Heart right ventricle (tissue), 16 donors: ENCODE results near the gene BLNK. TPM values are rescaled to one million over a fixed set of nuclear protein-coding genes. Genes with fewer than 3 reads are reported as not detected.

Source experiments
- ATAC-seq, 8 donors: fragments of 200-7000 bp; cut with Tn5 transposase; one replicate each; pipeline ENCODE4 v1.9.1; 2020; ENCODE audit warnings: mild to moderate bottlenecking in 8 of 8, moderate library complexity in 8 of 8, moderate number of reproducible peaks in 1 of 8
- DNase-seq, 2 donors: peaks; one replicate each; pipeline ENCODE4 v3.0.0-alpha.2; 2020
- H3K27ac ChIP-seq, 10 donors: fragments of 200-600 bp; sonication (generic) in 2 of 10; one replicate each; pipeline versions ENCODE4 v1.5.0 to v1.8.0; 2020 to 2022; ENCODE audit warnings: mild to moderate bottlenecking in 3 of 10
- H3K27me3 ChIP-seq, 7 donors: fragments of 200-600 bp; one replicate each; pipeline ENCODE4 v1.8.0; 2021 to 2022; ENCODE audit warnings: mild to moderate bottlenecking in 2 of 7
- H3K36me3 ChIP-seq, 9 donors: fragments of 200-600 bp; sonication (generic) in 1 of 9; one replicate each; pipeline versions ENCODE4 v1.5.0 to v1.8.0; 2020 to 2022; ENCODE audit warnings: mild to moderate bottlenecking in 2 of 9
- H3K4me1 ChIP-seq, 9 donors: fragments of 200-600 bp; sonication (generic) in 1 of 9; one replicate each; pipeline versions ENCODE4 v1.5.0 to v1.8.0; 2020 to 2022; ENCODE audit warnings: mild to moderate bottlenecking in 4 of 9
- H3K4me3 ChIP-seq, 10 donors: fragments of 200-600 bp; sonication (generic) in 2 of 10; one replicate each; pipeline versions ENCODE4 v1.5.0 to v1.8.0; 2020 to 2022; ENCODE audit warnings: mild to moderate bottlenecking in 7 of 10, moderate library complexity in 2 of 10
- H3K9me3 ChIP-seq, 11 donors: fragments of 200-600 bp in 10 of 11; sonication (generic) in 2 of 11; one replicate each; pipeline versions ENCODE4 v1.5.0 to v1.8.0; 2013 to 2022; ENCODE audit warnings: mild to moderate bottlenecking in 2 of 11, control low read depth in 1 of 11, moderate library complexity in 1 of 11
- WGBS, 2 donors: extraction: QIAGEN DNeasy Blood & Tissue Kit; methylation state at CpG; one replicate each; pipeline ENCODE4 v1.1.7; 2013; ENCODE audit warnings: inconsistent platforms in 1 of 2; 5-methylcytosine and 5-hydroxymethylcytosine counted together
- intact Hi-C, 10 donors: fragments of 100-400 bp; cut with DNase I; formaldehyde crosslinking; loops; one replicate each; pipeline versions ENCODE4 v1.11.1 to v1.14.2; 2022
- polyA plus RNA-seq, 2 donors: library from polyadenylated mRNA; stranded (reverse); fragments of 200-250 nt; gene quantifications; one replicate each; pipeline ENCODE4 v1.2.3, GENCODE V29; 2013
- total RNA-seq, 10 donors: library from RNA; stranded (reverse); fragmentation: NEBNext Ultra II Directional in 3 of 10; extraction: Animal tissue kit (Norgen Biotek cat#: 25700) in 3 of 10; gene quantifications; one replicate each; pipeline versions ENCODE4 v1.2.1 to v1.2.4, GENCODE V29; 2021 to 2023
- TF ChIP-seq, protein P1 (sequence below), 9 donors: fragments of 200-600 bp; sonication (generic) in 2 of 9; IDR thresholded peaks; one replicate each; pipeline versions ENCODE4 v1.5.0 to v1.8.0; 2021 to 2022; ENCODE audit warnings: antibody characterized with exemption in 9 of 9, mild to moderate bottlenecking in 5 of 9, moderate library complexity in 1 of 9
- donor health status: Arrhythmogenic right ventricular cardiomyopathy.
- donor health status: ischemic (EF 13 %, LVEDD 7.1; RV severe dilation, severe dysfunction).
- donor health status: healthy with polysubstance abuse.
- donor health status: DM: no; HTN: yes; CAD: no.
- donor health status: DM: no; HTN: no; CAD: no.
- donor health status: ischemic (EF 25% LVEDD 6.9; RV normal size, moderate dysfunction).
- donor health status: ischemic (EF 25% LVEDD 5.7; RV mildly dilated, moderate dysfunction).
- donor health status: healthy.
- donor health status: DM: yes; HTN: yes; CAD: no.
- donor health status: Ischemic cardiomyopathy.
- donor health status: ischemic (EF 35%, LVEDD 5.7; RV mildly dilated, moderate dysfunction).
- donor health status: nonischemic (EF 11% LVEDD 7.7; RV severe dilation, severe dysfunction).
- donor health status: DM: yes; HTN: yes; CAD: no.
- donor health status: PGD.
- donor health status: ischemic (EF 29% LVEDD 5.4; RV normal size, mild dysfunction).
- donor health status: nonischemic (EF 23%, LVEDD 6.1; RV moderate dilation, normal function).

BLNK gene
- total and polyA plus RNA-seq, 12 donors = 0.25 to 4.4 (median 0.65) TPM

GRCh38 chr10:96227206-96227605 lies 44.2 kb downstream of the BLNK start:
- Histone ChIP-seq H3K27ac (no peak overlapping the region), H3K27me3 (peaks cover 0 to 42% (median 3%) of the 10 kb centered on the region in 7 donors), H3K4me1 (no peaks in the 10 kb centered on the region), H3K36me3 (peaks cover 0 to 3% (median 0%) of the 10 kb centered on the region in 9 donors), H3K4me3 (no peak overlapping the region), H3K9me3 (no peaks in the 10 kb centered on the region)
- ATAC-seq (no peak), DNase-seq (no peak)
- 80 to 83% methylated on average over 19 of the region's 19 CpGs for WGBS, 2 donors
- intact Hi-C loops = no loop called here
- TF ChIP-seq, protein P1, sequence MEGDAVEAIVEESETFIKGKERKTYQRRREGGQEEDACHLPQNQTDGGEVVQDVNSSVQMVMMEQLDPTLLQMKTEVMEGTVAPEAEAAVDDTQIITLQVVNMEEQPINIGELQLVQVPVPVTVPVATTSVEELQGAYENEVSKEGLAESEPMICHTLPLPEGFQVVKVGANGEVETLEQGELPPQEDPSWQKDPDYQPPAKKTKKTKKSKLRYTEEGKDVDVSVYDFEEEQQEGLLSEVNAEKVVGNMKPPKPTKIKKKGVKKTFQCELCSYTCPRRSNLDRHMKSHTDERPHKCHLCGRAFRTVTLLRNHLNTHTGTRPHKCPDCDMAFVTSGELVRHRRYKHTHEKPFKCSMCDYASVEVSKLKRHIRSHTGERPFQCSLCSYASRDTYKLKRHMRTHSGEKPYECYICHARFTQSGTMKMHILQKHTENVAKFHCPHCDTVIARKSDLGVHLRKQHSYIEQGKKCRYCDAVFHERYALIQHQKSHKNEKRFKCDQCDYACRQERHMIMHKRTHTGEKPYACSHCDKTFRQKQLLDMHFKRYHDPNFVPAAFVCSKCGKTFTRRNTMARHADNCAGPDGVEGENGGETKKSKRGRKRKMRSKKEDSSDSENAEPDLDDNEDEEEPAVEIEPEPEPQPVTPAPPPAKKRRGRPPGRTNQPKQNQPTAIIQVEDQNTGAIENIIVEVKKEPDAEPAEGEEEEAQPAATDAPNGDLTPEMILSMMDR (IDR thresholded peaks at IDR 0.05) = no peak

DNA sequence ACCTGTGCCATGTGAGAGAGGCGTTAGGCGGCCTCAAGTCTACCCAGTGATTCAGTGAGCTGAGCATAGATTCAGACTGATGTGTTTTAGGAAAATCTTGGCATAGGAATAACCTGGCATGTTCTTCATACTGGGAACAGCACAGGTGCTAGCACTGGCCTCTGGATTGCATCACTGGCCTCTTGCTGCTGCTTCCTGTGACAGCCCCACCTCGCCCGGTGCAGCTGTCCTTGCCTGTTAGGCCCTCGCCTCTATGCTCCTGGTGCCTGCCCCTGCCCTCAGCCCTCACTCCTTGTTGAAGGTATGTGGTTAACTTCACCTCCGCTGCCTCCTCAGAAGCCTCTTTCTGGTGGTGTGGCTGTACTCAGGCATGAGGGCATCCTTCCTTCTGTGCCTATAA lies 46.2 kb downstream of the BLNK start:
- Histone ChIP-seq H3K27ac (no peak overlapping the region), H3K4me1 (no peaks in the 10 kb centered on the region), H3K27me3 (peaks cover 0 to 35% (median 4%) of the 10 kb centered on the region in 7 donors), H3K4me3 (no peak overlapping the region), H3K36me3 (peaks cover 0 to 3% (median 0%) of the 10 kb centered on the region in 9 donors), H3K9me3 (no peaks in the 10 kb centered on the region)
- intact Hi-C loops = no loop called here
- TF ChIP-seq, protein P1 (IDR thresholded peaks at IDR 0.05) = no peak
- WGBS, 2 donors = 87 to 89% methylated on average over 6 of the region's 6 CpGs
- ATAC-seq (no peak), DNase-seq (no peak)

DNA sequence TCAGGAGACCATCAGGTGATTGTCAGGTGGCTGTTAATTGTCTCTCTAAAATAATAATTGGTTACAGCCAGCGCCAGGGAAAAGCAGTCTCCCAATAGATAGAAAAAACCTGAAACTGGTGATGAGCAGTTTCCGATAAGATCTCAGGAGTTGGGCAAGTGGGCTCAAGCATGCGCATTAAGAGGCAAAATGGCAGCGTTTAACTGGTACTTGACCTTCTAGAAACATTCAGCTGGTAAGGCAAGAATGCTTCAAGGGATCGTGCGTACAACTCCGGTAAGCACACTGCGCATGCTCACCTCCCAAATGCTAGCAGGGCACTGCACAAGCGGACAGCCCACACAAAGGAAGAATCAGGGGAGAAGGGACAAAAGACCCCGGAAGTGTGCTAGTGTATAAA lies 48.5 kb downstream of the BLNK start:
- intact Hi-C loops = no loop called here
- peaks cover 0 to 48% (median 4%) of the 10 kb centered on the region in 7 donors for H3K27me3 ChIP-seq
- ATAC-seq (no peak), DNase-seq (no peak)
- WGBS, 2 donors = 90% methylated on average over 10 of the region's 10 CpGs
- TF ChIP-seq, protein P1 (IDR thresholded peaks at IDR 0.05) = no peak
- H3K27ac ChIP-seq = no peak overlapping the region
- peaks cover 0 to 3% (median 0%) of the 10 kb centered on the region in 9 donors for H3K4me1 ChIP-seq
- no peaks in the 10 kb centered on the region for H3K9me3 ChIP-seq
- no peak overlapping the region for H3K4me3 ChIP-seq
- peaks cover 0 to 3% (median 0%) of the 10 kb centered on the region in 9 donors for H3K36me3 ChIP-seq

DNA sequence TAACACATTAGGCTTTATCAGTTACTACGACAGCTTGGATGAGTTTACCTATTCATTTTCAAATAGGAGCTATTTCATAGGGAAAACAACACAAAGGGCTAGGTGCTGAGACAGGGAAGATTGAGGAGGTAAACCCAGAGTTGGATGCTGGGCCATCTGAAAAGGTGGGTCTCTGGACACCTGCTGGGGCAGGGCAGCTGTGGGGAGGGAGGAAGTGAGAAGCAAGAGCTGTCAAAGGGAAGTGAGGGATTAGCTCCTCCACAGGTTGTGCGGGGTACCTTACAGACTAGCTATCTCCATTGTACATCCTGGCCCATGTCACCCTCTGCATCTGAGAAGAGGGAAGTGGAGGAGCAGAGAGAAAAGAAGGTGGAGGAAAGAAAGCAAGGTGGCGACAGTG lies 48.9 kb downstream of the BLNK start:
- peaks cover 0 to 3% (median 0%) of the 10 kb centered on the region in 9 donors for H3K36me3 ChIP-seq
- H3K27me3 ChIP-seq = peaks cover 0 to 51% (median 4%) of the 10 kb centered on the region in 7 donors
- no peaks in the 10 kb centered on the region for H3K9me3 ChIP-seq
- H3K27ac ChIP-seq = no peak overlapping the region
- H3K4me1 ChIP-seq = peaks cover 0 to 3% (median 0%) of the 10 kb centered on the region in 9 donors
- intact Hi-C loops = no loop called here
- no peak for DNase-seq
- 57 to 63% methylated on average over 3 of the region's 3 CpGs for WGBS, 2 donors
- H3K4me3 ChIP-seq = no peak overlapping the region
- no peak for ATAC-seq
- TF ChIP-seq, protein P1 (IDR thresholded peaks at IDR 0.05) = no peak
